CD4-positive, alpha-beta T cell treated with Interleukin-6 at 100 ng/mL for 8 hours (primary cell): ENCODE data around the gene NACC2.
"Not testable (repeated sequence)": the region's sequence is repeated elsewhere in the genome, so short reads cannot be mapped to it uniquely, and the experiment has no call there.

Source experiments
- DNase-seq: peaks from one replicate; pipeline ENCODE4 v3.0.0-alpha.2; 2020; ENCODE audit warnings: mixed read lengths, low spot score

Gene NACC2

GRCh38 chr9:135975834-135976233 lies 119.3 kb downstream of the NACC2 start:
- no peak for DNase-seq

DNA sequence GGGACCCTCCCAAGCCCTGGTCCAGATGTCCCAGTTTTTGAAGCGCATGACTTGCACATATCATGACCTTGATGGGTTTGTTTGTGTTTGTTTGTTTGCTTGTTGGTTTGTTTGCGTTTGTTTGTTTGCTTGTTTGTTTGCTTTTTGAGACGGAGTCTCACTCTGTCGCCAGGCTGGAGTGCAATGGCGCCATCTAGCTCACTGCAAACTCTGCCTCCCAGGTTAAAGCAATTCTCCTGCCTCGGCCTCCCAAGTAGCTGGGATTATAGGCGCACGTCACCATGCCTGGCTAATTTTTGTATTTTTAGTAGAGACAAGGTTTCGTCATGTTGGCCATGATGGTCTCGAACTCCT lies 120.9 kb downstream of the NACC2 start:
- DNase-seq: no peak

GRCh38 chr9:135973277-135974219 lies 121.5 kb downstream of the NACC2 start:
- DNase-seq: no peak

DNA sequence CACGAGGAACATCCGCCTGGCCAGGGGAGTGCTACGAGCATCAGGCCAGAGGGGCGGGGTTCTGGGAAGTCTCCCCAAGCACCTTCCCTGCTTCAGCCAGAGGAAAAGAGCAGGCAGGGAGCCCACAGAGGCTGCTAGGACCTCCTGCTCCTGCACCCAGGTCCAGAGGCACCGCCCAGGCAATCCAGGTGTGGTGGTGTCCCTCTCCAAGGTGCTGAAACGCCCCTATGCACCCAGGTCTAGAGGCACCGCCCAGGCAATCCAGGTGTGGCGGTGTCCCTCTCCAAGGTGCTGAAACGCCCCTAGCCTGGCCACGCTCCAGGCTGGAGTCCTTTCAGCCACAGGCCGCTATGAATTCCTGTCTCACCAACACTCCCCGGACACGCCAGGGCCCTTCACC lies 123.2 kb downstream of the NACC2 start:
- DNase-seq: no peak

DNA sequence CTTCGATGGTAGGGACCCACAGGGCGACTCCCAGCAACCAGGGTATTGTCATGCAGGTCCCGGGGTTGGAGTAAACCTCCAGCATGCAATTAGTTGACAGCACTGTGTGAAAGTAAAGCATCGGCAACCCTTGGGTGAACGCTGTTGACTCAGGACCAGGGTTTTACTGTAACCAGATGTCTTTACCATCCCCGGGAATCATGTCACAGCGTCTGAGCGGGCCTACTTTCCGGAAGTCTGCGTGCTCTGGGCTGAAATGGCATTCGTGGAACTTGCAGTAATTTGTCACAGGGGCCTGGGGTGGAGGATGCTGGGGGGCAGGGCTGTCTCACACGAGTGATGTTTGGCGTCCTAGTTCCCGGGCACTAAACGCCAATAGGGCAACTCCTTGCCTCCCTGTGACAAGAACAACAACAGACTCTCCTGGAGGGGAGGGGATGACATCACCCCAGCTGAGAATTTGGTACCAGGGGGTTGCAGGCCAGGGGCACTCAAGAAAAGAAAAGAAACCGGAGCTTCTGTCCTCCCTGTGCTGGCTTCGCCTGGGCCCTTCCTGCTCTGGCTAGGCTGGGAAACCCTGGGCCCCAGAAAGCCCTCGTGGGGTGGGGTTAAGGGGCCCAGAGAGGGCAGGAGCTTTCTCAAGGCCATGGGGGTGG lies 123.8 kb downstream of the NACC2 start:
- no peak for DNase-seq

DNA sequence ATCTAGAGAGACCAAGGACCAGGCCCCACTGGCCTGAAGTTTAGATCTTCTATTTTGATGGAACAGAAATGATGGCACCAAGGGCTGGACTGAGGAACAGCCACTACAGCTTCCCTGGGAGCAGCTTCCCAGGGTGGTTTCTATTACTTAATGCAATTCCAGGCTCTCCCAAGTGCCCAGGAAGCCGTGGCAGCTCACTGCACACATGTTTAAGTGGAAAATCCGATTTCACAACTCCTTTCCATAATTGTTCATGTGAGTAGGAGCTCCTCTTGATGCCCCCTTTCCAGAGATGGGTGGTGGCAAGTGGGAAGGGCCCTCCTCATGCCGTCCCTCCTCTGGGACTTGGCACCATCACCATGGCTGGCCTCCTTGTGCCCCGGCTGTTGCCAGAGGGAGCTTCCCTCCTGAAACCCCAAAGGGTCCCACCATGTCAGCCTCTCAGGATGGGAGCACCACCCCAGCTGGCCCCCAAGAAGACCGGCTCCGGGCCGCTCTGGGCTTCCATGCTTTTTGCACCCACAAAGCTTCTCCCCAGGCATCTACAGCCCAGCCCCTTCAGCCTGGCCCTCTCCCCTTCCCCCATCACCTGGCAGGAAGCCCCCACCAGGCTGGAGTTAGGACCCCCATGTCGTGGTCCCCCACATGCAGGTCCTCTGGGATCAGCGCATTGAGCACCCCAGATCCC lies 124.8 kb downstream of the NACC2 start:
- no peak for DNase-seq

- DNase-seq: no peak
Measured at GRCh38 chr9:135969064-135969683, 125.9 kb downstream of the NACC2 start.

- no peak for DNase-seq
Measured at GRCh38 chr9:135968601-135969000, 126.5 kb downstream of the NACC2 start.

- DNase-seq: no peak
Measured at GRCh38 chr9:135968083-135968476, 127.0 kb downstream of the NACC2 start.

DNA sequence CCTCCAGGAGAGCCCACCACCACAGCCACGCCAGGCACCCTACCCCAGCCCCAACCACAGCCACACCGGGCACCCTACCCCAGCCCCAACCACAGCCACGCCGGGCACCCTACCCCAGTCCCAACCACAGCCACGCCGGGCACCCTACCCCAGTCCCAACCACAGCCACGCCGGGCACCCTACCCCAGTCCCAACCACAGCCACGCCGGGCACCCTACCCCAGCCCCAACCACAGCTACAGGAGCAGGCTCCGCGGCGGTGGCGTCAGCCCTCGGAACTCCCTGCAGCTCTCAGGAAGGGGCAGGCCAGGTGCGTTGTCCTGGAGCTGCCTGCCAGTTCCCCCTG lies 128.2 kb downstream of the NACC2 start:
- not testable (repeated sequence) for DNase-seq

GRCh38 chr9:135965124-135965756 lies 129.8 kb downstream of the NACC2 start:
- no peak for DNase-seq

- DNase-seq: no peak
Measured at GRCh38 chr9:135963938-135964337, 131.2 kb downstream of the NACC2 start.

- no peak for DNase-seq
Measured at GRCh38 chr9:135963338-135963737, 131.8 kb downstream of the NACC2 start.

GRCh38 chr9:135962696-135963307 lies 132.3 kb downstream of the NACC2 start:
- no peak for DNase-seq

DNA sequence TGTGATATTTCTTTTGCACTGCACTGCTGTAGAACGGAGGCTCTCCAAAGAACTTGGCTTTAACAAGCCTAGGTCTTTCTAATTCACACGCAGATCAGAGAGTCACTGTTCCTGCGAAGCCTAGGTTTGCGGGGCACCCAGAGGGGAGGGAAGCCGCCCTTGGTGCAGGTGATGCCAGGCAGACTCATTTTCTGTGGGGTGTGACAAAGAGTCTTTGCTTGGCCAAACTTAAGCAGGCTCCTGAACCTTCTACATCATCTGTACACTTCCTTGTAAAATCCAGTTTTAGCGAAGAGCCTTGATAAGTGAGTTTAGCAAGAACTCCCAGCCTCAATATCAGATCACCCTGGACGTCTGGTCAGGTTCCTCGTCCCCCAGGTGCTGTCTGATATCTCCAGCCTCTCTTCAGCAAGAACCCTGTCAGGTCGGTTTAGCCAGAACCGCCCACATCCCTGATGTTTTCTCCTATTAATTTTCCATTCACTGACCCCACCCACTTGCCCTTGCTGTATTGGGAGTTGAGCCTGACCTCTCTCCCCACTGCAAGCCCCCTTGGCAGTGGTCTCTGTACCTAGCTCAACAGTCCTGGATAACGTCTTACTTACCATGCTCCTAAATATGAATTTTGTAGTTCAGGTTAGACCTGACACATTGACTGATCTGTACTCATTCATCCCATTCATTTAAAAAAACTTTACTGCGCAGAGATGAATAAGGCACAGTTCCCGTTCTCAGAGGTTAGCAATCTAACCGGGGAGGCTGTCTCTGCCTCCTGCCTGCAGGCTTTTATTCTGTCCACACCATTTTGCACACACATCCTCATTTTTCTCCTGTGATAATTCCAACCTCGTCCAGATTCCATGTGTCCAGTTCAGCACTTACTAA lies 133.0 kb downstream of the NACC2 start:
- DNase-seq: no peak

DNA sequence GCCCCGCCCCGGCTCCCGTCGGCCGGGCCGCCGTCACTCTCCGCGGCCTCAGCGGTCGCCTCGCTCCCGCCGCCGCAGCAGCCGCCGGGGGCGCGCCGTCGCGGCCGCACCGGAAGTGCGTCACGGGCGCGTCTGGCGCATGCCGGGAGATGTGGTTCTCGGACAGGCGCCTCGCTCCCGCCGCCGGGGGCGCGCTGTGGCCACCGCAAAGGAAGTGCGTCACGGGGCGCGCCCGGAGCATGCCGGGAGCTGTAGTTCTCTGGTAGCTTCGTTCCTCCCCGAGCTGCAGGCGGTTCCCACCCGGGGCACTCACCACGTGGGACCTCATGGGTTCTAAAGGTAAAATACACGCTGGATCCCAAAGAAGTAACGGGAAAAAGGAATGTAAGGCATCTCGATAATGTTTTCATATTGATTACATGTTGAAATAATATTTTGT lies 133.8 kb downstream of the NACC2 start, which contains the start of gene UBAC1:
UBAC1 (minus strand) TSS at position 97 of the 439 bp plus-strand sequence. CDS start 211 bp downstream, outside the sequence.
- DNase-seq: peak; percentile 96

DNA sequence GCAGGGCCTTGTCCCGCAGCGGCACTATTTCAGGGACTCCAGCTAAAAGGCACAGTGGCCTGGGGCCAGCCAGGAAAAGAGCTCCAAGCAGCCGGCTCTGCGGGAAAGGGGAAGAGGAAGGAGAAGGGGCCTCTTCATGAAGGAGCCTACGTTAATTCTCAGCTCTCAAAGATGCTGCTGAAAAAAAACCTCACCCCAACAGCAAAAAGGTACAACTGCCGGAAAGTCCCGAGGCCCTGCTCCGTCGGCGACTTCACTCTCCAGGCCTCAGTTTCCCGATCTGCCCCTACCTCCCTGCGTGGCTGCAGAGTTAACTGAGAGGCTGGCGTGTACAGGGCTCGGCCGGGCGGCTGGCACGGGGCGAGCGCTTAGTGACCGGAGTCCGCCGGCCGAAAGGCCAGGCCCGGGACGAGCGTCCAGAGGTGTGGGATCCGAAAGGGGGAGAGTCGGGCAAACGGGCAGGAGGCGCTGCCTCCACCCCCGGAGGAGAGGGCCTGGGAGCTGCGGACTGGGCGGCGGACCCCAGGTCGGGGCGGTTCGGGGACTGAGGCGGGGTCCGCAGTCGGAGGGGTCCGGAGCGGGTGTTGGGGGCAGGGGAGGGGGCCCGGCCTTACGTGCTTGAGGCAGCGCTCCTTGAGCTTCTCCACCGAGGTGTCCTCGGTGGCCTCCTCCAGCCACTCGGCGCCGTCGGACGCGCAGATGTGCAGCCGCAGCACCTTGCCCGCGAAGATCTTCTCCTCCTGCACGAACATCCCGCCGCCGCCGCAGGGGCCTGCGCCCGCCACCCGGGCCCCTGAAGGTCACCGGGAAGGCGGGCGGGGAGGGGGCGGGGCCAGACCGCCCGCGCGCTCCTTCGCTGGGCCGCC lies 134.4 kb downstream of the NACC2 start:
- DNase-seq: no peak

- DNase-seq: no peak
Measured at GRCh38 chr9:135959814-135960213, 135.3 kb downstream of the NACC2 start.

DNA sequence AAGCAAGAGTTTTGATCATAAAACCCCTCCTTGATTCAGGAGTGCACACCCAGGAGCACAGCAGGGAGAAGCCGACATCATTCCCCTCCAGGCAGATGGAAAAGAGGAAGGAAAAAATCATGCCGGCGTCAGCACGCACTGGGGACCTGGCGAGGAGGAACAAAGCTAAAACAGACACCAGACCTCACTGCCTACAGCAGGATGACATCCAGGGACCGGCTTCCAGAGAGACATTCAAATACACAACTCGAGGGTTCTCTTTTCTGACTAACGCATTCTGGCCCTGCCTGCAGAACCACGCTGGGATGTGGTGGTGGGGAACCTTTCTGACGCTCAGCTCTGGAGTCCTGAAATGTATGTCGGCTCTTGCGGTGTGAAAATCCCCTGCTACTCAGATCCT lies 136.6 kb downstream of the NACC2 start:
- DNase-seq: no peak
